ENCODE data around the gene SH3RF2.
"Not testable (repeated sequence)": the region's sequence is repeated elsewhere in the genome, so short reads cannot be mapped to it uniquely, and the experiment has no call there.

Gene SH3RF2

DNA sequence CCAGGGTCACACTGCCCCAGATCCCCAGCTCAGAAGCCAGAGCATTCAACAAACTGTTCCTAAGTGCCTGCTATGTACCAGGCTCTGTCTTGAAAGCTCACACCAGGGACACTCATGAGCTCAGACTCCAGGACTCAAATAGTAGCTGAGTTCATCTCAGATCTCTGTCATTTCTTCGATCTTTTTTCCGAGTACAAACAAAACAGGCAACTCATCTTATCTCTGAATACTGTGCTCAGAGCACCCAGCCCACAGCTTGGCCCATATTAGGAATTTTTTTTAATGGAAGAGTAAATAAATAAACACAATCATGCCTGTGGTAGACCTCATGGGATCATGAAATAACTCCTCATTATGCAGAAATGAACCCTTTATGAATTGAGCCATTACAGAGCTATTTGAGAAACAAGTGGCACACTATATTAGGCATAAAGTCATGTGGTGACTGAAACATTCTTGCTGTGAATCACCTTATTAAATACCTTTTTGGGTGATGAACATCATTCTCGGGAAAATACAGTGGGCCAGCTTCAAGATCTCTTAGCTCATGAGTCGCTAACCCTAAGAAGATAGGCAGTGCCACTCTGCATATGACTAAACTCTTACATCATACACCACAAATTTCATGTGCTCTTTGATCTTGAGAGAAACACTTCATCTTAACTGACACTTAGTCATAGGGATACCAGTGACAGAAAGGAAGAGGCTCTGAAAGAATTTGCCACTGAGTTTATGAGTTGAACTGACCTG is 9.9 kb downstream of the SH3RF2 start:
- no peak for DNase-seq
- in situ Hi-C loops (cut with MboI; ENCODE audit: low pct_unique_long_range_greater_than_20kb, low sequenced_read_pairs), result no loop called here

GRCh38 chr5:145947581-145947980 is 11.2 kb downstream of the SH3RF2 start:
- in situ Hi-C loops (cut with MboI; ENCODE audit: low pct_unique_long_range_greater_than_20kb, low sequenced_read_pairs), result no loop called here

GRCh38 chr5:145948047-145948446 is 11.7 kb downstream of the SH3RF2 start:
- no peak for DNase-seq
- in situ Hi-C loops (cut with MboI; ENCODE audit: low pct_unique_long_range_greater_than_20kb, low sequenced_read_pairs), result no loop called here

More at GRCh38 chr5:145947581-145947980, 11.2 kb downstream of the SH3RF2 start:
- DNase-seq, result no peak

GRCh38 chr5:145948921-145949320 is 12.5 kb downstream of the SH3RF2 start:
- in situ Hi-C loops (cut with MboI; ENCODE audit: low pct_unique_long_range_greater_than_20kb, low sequenced_read_pairs), result no loop called here
- no peak for DNase-seq

DNA sequence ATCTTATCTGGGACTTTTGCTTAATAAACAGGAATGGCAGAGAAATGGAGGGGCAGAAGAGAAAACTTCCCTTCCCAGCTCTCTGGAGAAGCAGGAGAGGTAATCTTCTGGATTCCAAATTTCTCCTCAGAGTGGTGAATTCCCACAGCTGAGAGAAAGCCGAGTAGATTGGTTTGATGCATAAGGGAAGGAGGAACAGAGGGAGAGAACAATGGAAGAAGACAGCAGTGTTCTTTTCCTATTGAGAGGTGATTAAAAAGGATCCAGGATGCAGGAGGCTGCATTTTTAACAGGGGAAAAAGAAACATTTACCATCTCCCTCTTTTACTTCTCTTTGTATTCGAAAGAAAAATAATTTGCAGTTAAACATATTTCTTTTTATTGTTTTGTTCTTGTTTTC is 13.1 kb downstream of the SH3RF2 start:
- in situ Hi-C loops (cut with MboI; ENCODE audit: low pct_unique_long_range_greater_than_20kb, low sequenced_read_pairs), result no loop called here
- no peak for DNase-seq

DNA sequence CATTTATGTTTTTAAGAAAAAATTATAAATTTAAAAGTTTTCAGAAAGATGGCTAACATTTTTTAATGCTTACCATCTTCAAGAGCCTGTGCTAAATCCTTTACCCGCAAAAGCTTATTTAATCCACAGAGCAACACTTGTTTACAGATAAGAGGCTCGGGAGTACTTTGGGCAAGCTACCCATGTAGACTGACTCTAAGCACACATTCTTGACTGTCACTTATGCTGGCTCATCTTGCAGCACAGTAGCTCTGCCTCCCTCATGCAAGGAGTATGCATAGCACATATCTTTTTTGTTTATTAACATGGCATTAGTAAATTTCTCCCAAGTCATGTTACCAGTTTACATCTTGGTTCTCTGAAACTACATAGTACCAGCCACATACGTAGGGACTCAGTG is 14.7 kb downstream of the SH3RF2 start:
- DNase-seq, result no peak

GRCh38 chr5:145953202-145953601 is 16.8 kb downstream of the SH3RF2 start:
- no peak for DNase-seq
- in situ Hi-C loops (cut with MboI; ENCODE audit: low pct_unique_long_range_greater_than_20kb, low sequenced_read_pairs), result no loop called here

More for the DNA sequence above, 14.7 kb downstream of the SH3RF2 start:
- in situ Hi-C loops (cut with MboI; ENCODE audit: low pct_unique_long_range_greater_than_20kb, low sequenced_read_pairs), result no loop called here

GRCh38 chr5:145954140-145954539 is 17.8 kb downstream of the SH3RF2 start:
- in situ Hi-C loops (cut with MboI; ENCODE audit: low pct_unique_long_range_greater_than_20kb, low sequenced_read_pairs); DNase-seq: not testable (repeated sequence)

GRCh38 chr5:145957388-145957787 is 21.0 kb downstream of the SH3RF2 start:
- in situ Hi-C loops (cut with MboI; ENCODE audit: low pct_unique_long_range_greater_than_20kb, low sequenced_read_pairs), result no loop called here
- DNase-seq, result no peak

GRCh38 chr5:145958436-145958835 is 22.1 kb downstream of the SH3RF2 start:
- in situ Hi-C loops (cut with MboI; ENCODE audit: low pct_unique_long_range_greater_than_20kb, low sequenced_read_pairs), result no loop called here

DNA sequence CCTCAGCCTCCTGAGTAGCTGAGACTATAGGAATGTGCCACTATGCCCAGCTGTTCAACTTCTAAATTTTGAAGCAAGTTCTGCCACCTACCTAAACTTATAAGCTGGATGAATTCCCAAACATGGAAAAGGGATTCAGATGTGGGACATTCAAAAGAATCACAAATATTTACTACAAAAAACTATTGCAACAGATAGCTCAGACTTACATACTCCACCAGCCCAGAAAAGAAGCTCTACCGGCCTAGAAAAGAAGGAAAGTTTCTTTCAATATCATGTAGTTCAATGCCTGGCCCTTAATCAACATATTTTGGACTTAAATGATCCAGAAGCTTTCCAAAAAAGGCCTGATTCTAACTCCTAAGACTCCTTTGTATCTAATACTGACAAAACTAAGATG is 23.8 kb downstream of the SH3RF2 start:
- no peak for DNase-seq
- in situ Hi-C loops (cut with MboI; ENCODE audit: low pct_unique_long_range_greater_than_20kb, low sequenced_read_pairs), result no loop called here

More at GRCh38 chr5:145958436-145958835, 22.1 kb downstream of the SH3RF2 start:
- no peak for DNase-seq

GRCh38 chr5:145960848-145961600 is 24.6 kb downstream of the SH3RF2 start:
- DNase-seq, result no peak
- in situ Hi-C loops (cut with MboI; ENCODE audit: low pct_unique_long_range_greater_than_20kb, low sequenced_read_pairs), result no loop called here

DNA sequence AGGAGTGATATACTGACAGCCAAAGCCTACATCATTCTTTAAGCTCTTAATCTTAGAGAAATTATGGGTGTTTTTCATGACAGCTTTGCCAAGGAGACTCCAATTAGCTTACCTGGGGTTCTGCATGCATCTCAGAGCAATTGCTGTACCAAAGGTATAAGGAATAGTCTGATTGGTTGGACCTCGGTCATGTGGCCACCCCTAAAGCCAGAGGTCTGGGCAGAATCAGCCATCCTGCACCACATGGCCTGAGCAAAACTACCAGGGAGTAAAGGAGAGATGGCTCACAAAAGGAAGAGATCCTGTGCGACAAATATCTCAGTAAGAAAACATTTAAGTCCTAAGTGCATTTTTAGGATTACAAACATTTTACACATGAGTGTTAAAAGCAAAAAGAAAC is 25.6 kb downstream of the SH3RF2 start:
- in situ Hi-C loops (cut with MboI; ENCODE audit: low pct_unique_long_range_greater_than_20kb, low sequenced_read_pairs), result no loop called here
- no peak for DNase-seq

- DNase-seq; in situ Hi-C loops (cut with MboI; ENCODE audit: low pct_unique_long_range_greater_than_20kb, low sequenced_read_pairs): not testable (repeated sequence)
These were observed 27.6 kb downstream of the SH3RF2 start for GRCh38 chr5:145964008-145964407.

DNA sequence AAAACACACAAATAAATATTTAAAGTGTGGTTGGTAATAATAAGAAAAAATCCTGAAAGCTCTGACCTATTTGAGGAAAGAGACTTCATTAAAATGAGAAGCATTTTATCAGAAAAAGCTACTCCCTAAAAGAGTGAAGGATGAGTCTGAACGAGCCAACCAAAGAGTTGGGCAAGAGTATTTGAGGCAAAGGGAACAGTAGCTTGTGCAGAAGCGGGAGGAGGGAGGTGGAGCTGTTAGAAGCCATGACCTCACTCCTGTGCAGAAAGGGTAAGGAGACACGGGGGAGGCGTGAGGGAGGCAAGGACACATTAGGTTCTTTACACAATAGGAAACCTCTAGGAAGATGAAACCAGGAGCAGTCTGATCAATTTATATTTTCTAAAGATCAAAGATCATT is 29.4 kb downstream of the SH3RF2 start:
- in situ Hi-C loops (cut with MboI; ENCODE audit: low pct_unique_long_range_greater_than_20kb, low sequenced_read_pairs), result no loop called here
- no peak for DNase-seq

DNA sequence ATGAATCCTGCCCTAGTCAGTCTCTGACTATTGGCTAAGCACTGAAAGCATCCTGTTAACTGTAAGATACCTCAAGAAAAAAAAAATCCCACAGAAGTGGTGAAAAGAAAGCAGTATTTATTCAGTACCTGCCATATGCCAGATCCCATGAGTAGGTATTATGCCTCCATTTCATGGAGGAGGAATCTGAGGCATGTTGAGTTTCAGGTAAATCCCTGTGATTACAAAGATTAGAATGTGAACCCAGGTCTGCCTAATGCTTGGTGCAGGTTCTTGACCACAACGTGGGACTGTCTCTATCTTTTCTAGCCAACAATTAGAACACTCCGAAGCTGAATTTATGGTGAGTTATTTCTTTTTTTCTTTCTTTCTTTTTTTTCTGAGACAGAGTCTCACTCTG is 30.9 kb downstream of the SH3RF2 start:
- DNase-seq, result no peak

GRCh38 chr5:145968970-145969713 is 32.8 kb downstream of the SH3RF2 start:
- DNase-seq, result no peak
- in situ Hi-C loops (cut with MboI; ENCODE audit: low pct_unique_long_range_greater_than_20kb, low sequenced_read_pairs), result no loop called here

More for the DNA sequence above, 30.9 kb downstream of the SH3RF2 start:
- in situ Hi-C loops (cut with MboI; ENCODE audit: low pct_unique_long_range_greater_than_20kb, low sequenced_read_pairs), result no loop called here

DNA sequence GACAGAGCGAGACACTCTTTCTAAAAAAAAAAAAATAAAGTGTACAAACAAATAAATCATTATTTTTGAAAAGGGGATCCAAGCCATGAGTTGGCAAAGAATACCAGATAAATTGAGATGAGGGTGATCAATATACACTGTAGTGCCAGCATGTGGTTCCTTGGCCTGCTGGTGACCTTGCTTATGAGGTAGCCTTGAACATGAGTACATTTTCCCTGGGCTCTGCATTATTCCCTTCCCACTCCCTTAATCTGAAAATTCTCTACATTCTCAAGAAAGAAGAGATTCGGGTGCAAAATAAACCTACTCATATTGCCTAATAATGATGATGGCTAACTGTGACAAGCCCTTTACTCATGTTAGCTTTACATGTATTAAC is 33.3 kb downstream of the SH3RF2 start:
- DNase-seq, result no peak
- in situ Hi-C loops (cut with MboI; ENCODE audit: low pct_unique_long_range_greater_than_20kb, low sequenced_read_pairs), result no loop called here

- no peak for DNase-seq
- in situ Hi-C loops (cut with MboI; ENCODE audit: low pct_unique_long_range_greater_than_20kb, low sequenced_read_pairs), result no loop called here
These were observed 34.7 kb downstream of the SH3RF2 start for GRCh38 chr5:145971108-145971507.

DNA sequence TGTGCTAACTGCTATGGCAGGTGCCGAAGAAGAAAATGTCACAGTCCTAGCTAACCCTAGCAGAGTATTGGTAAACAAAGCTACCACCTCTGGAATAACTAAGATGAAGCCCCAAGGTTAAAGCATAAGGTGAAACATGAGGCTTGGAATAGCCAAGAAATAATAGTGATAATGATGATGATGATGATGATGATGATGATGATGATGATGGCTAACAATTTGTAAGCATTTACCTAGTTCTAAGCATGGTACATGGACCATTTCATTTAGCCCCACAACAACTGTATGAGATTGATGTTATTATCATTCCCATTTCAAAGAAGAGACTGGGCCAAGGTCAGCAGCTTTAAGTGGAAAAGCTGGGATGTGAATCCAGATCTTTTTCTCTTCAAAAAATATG is 35.3 kb downstream of the SH3RF2 start:
- DNase-seq, result no peak
- in situ Hi-C loops (cut with MboI; ENCODE audit: low pct_unique_long_range_greater_than_20kb, low sequenced_read_pairs), result no loop called here
